Astrocyte (in vitro differentiated cells and primary cell): Measurements from ENCODE around the gene RNF144A. TPM values are rescaled to one million over a fixed set of nuclear protein-coding genes. Genes with fewer than 3 reads are reported as not detected.

ENCODE experiments used
- DNase-seq: peaks from one replicate; pipeline ENCODE4 v3.0.0-alpha.2; 2010; ENCODE audit warnings: low read depth
- FAIRE-seq: peaks from 2 replicates; lab custom pipeline; 2011; peaks lifted over from hg19 to GRCh38; lab: Jason Lieb, UNC
- H2AFZ ChIP-seq: 2 replicates; pipeline ENCODE4 v1.6.0; 2012; ENCODE audit warnings: low read depth, low read length, inconsistent platforms
- H3K27ac ChIP-seq: 2 replicates; pipeline ENCODE4 v1.5.1; 2011; ENCODE audit warnings: low read depth, low read length, inconsistent platforms
- H3K27me3 ChIP-seq: 2 replicates; pipeline ENCODE4 v1.6.0; 2011; ENCODE audit warnings: low read length, inconsistent platforms; ENCODE audit not compliant: insufficient read depth
- H3K36me3 ChIP-seq: 2 replicates; pipeline ENCODE4 v1.5.1; 2011; ENCODE audit warnings: low read length, inconsistent platforms; ENCODE audit not compliant: insufficient read depth
- H3K4me1 ChIP-seq: 2 replicates; pipeline ENCODE4 v1.5.1; 2011; ENCODE audit warnings: low read length, inconsistent platforms; ENCODE audit not compliant: insufficient read depth
- H3K4me2 ChIP-seq: 2 replicates; pipeline ENCODE4 v1.6.0; 2012; ENCODE audit warnings: low read length, inconsistent platforms
- H3K4me3 ChIP-seq: 2 replicates; pipeline ENCODE4 v1.5.1; 2011; ENCODE audit warnings: low read depth, mild to moderate bottlenecking, low read length, inconsistent platforms; ENCODE audit not compliant: insufficient read depth
- H3K79me2 ChIP-seq: 2 replicates; pipeline ENCODE4 v1.6.0; 2012; ENCODE audit warnings: mild to moderate bottlenecking, low read length, inconsistent platforms; ENCODE audit not compliant: insufficient read depth
- H3K9ac ChIP-seq: 2 replicates; pipeline ENCODE4 v1.6.0; 2012; ENCODE audit warnings: mild to moderate bottlenecking, low read length, inconsistent platforms
- H3K9me3 ChIP-seq: 2 replicates; pipeline ENCODE4 v1.5.1; 2012; ENCODE audit warnings: low read depth, mild to moderate bottlenecking, low read length, inconsistent platforms; ENCODE audit not compliant: insufficient read depth
- H4K20me1 ChIP-seq: 2 replicates; pipeline ENCODE4 v1.6.0; 2012; ENCODE audit warnings: low read length, inconsistent platforms; ENCODE audit not compliant: insufficient read depth
- H3K27ac Mint-ChIP-seq: one replicate; pipeline ENCODE4 v1.8.0; 2021; ENCODE audit warnings: mild to moderate bottlenecking, mixed read lengths; ENCODE audit not compliant: unreplicated experiment
- H3K27me3 Mint-ChIP-seq: one replicate; pipeline ENCODE4 v1.8.0; 2021; ENCODE audit warnings: low read depth, mixed read lengths; ENCODE audit not compliant: unreplicated experiment
- H3K36me3 Mint-ChIP-seq: one replicate; pipeline ENCODE4 v1.8.0; 2021; ENCODE audit warnings: low read depth, mixed read lengths; ENCODE audit not compliant: unreplicated experiment
- H3K4me1 Mint-ChIP-seq: one replicate; pipeline ENCODE4 v1.8.0; 2021; ENCODE audit warnings: low read depth, mixed read lengths; ENCODE audit not compliant: unreplicated experiment
- H3K4me3 Mint-ChIP-seq: one replicate; pipeline ENCODE4 v1.8.0; 2021; ENCODE audit warnings: mild to moderate bottlenecking, moderate library complexity, mixed read lengths; ENCODE audit not compliant: unreplicated experiment
- H3K9me3 Mint-ChIP-seq: one replicate; pipeline ENCODE4 v1.8.0; 2021; ENCODE audit warnings: mild to moderate bottlenecking, mixed read lengths; ENCODE audit not compliant: unreplicated experiment
- EZH2 ChIP-seq: IDR thresholded peaks from 2 replicates; pipeline ENCODE4 v1.6.1; 2012; ENCODE audit warnings: mild to moderate bottlenecking, low read length, inconsistent platforms; ENCODE audit not compliant: insufficient read depth
- total RNA-seq: library from RNA; stranded (reverse); gene quantifications from 2 replicates; pipeline ENCODE4 v1.2.1, GENCODE V29; 2021
- TF ChIP-seq, protein P1 (sequence below): IDR thresholded peaks from 2 replicates; pipeline ENCODE4 v1.5.1; 2011; ENCODE audit warnings: low read depth, mild to moderate bottlenecking, inconsistent platforms, low read length, moderate library complexity; ENCODE audit not compliant: insufficient read depth

The RNF144A gene
- total RNA-seq, 1 donor from 2014 or later: 4.9 TPM

- Histone ChIP-seq H4K20me1 (no peaks in the 10 kb centered on the region), H3K27ac (no peak overlapping the region), H3K9me3 (no peaks in the 10 kb centered on the region), H3K4me2 (no peak overlapping the region), H3K9ac (no peak overlapping the region), H3K4me1 (no peaks in the 10 kb centered on the region), H3K27me3 (no peaks in the 10 kb centered on the region), H3K79me2 (no peaks in the 10 kb centered on the region), H3K36me3 (no peaks in the 10 kb centered on the region), H2AFZ (no peak overlapping the region), H3K4me3 (no peak overlapping the region)
- H3K4me3 Mint-ChIP-seq: no peak overlapping the region
- DNase-seq: no peak
- H3K36me3 Mint-ChIP-seq: peaks cover 2% of the 10 kb centered on the region
- FAIRE-seq: no peak
- H3K4me1 Mint-ChIP-seq: peaks cover 5% of the 10 kb centered on the region
- no peak overlapping the region for H3K27ac Mint-ChIP-seq
- peaks cover 2% of the 10 kb centered on the region for H3K27me3 Mint-ChIP-seq
- H3K9me3 Mint-ChIP-seq: peaks cover 3% of the 10 kb centered on the region
- no peak for TF ChIP-seq EZH2
- TF ChIP-seq, protein P1, sequence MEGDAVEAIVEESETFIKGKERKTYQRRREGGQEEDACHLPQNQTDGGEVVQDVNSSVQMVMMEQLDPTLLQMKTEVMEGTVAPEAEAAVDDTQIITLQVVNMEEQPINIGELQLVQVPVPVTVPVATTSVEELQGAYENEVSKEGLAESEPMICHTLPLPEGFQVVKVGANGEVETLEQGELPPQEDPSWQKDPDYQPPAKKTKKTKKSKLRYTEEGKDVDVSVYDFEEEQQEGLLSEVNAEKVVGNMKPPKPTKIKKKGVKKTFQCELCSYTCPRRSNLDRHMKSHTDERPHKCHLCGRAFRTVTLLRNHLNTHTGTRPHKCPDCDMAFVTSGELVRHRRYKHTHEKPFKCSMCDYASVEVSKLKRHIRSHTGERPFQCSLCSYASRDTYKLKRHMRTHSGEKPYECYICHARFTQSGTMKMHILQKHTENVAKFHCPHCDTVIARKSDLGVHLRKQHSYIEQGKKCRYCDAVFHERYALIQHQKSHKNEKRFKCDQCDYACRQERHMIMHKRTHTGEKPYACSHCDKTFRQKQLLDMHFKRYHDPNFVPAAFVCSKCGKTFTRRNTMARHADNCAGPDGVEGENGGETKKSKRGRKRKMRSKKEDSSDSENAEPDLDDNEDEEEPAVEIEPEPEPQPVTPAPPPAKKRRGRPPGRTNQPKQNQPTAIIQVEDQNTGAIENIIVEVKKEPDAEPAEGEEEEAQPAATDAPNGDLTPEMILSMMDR: no peak
These were observed 7.5 kb upstream of the RNF144A start for GRCh38 chr2:6909431-6910385.

- H2AFZ ChIP-seq: no peak overlapping the region
- H3K9me3 ChIP-seq: no peaks in the 10 kb centered on the region
- H3K4me3 ChIP-seq: no peak overlapping the region
- H3K27me3 ChIP-seq: no peaks in the 10 kb centered on the region
- H3K79me2 ChIP-seq: no peaks in the 10 kb centered on the region
- no peak overlapping the region for H3K9ac ChIP-seq
- no peaks in the 10 kb centered on the region for H3K4me1 ChIP-seq
- H3K27ac Mint-ChIP-seq: no peak overlapping the region
- H3K9me3 Mint-ChIP-seq: peaks cover 3% of the 10 kb centered on the region
- TF ChIP-seq, protein P1: no peak
- TF ChIP-seq EZH2: no peak
- no peaks in the 10 kb centered on the region for H3K36me3 ChIP-seq
- FAIRE-seq (no peak), DNase-seq (no peak)
- no peak overlapping the region for H3K27ac ChIP-seq
- H3K4me2 ChIP-seq: no peak overlapping the region
- H4K20me1 ChIP-seq: no peaks in the 10 kb centered on the region
- H3K4me1 Mint-ChIP-seq: peaks cover 8% of the 10 kb centered on the region
- peaks cover 2% of the 10 kb centered on the region for H3K36me3 Mint-ChIP-seq
- peaks cover 2% of the 10 kb centered on the region for H3K27me3 Mint-ChIP-seq
- no peak overlapping the region for H3K4me3 Mint-ChIP-seq
These were observed 5.5 kb upstream of the RNF144A start for GRCh38 chr2:6911721-6912120.
